Activated T-cell treated with anti-CD3 and anti-CD28 coated beads, Interleukin-2, amount 50 U/mL, for 48 hours (primary cell): ENCODE results near the gene GOLIM4.
A peak's percentile ranks its signal among the peaks of the same experiment; 100 is the strongest.
"Not testable (repeated sequence)": the region's sequence is repeated elsewhere in the genome, so short reads cannot be mapped to it uniquely, and the experiment has no call there.

Experiments used
- DNase-seq, 2 experiments: peaks; one replicate each; pipeline ENCODE4 v3.0.0-alpha.2; 2020

Gene GOLIM4

DNA sequence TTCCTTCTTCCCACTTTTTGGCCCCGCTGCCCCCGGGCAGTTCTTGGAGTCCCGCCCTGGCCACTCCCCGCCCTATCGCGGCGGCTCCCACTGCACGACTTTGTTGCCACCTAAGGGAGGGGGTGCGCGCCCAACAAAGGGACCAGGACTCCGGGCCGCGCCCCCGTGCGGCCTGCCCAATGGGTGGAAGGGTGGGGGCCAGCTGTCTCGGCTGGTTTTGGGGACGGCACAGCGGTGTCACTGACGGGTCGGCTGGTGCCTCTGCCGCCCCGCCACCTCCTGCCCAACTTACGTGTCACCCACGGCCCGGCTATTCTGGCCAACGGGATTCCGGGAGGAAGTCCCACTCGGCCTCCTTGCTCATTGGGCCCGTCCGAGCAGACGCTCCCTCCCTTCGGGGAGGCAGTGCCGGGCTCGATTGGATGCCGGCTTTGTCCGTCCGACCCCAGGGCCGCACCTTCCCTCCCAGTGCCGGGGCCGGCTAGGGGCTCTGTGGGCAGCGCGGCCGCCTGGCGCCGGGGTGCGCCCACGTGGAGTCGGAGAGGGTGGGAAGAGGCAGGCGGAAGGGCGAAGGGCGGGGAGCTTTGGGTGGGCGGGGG is at the start of gene GOLIM4:
Gene GOLIM4 (minus strand): TSS at position 314 of the 599 bp plus-strand sequence. CDS start 639 bp downstream, outside the sequence.
- DNase-seq = peak; percentile 78 to 81

DNA sequence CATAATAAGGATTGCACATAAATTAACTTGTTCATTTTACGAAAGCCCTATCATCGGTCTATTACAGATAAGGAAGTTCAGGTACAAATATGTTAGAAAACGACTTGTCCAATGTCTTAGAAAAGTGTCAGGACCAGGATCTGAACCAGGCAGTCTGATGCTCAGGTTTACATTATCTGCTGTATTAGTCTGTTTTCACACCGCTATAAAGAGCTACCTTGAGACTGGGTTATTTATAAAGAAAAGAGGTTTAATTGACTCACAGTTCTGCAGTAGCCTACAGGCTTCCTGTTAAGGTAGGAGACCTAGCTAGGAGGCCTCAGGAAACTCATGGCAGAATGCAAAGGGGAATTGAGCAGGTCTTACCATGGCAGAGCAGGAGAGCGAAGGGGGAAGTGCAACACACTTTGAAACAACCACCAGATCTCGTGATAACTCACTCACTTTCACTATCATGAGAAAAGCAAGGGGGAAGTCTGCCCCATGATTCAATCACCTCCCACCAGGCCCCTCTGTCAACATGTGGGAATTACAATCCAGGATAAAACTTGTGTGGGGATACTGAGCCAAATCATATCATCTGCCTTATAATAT is 45.8 kb upstream of the GOLIM4 start:
- DNase-seq = no peak

- DNase-seq = no peak
Measured at GRCh38 chr3:168139947-168140346, 44.2 kb upstream of the GOLIM4 start.

GRCh38 chr3:168138421-168138820 is 42.7 kb upstream of the GOLIM4 start:
- no peak for DNase-seq

DNA sequence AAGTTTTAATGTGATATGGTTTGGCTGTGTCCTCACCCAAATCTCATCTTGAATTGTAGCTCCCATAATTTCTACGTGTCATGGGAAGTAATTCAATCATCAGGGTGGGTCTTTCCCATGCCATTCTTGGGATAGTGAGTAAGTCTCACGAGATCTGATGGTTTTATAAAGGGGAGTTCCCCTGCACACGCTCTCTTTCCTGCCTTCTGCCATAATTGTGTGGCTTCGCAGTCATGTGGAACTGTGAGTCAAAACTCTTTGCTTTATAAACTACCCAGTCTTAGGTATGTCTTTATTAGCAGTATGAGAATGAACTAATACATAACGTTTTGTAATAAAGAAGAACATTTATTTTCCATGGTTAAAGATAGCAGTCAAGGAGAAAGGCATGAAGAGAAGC is 39.2 kb upstream of the GOLIM4 start:
- no peak for DNase-seq

DNA sequence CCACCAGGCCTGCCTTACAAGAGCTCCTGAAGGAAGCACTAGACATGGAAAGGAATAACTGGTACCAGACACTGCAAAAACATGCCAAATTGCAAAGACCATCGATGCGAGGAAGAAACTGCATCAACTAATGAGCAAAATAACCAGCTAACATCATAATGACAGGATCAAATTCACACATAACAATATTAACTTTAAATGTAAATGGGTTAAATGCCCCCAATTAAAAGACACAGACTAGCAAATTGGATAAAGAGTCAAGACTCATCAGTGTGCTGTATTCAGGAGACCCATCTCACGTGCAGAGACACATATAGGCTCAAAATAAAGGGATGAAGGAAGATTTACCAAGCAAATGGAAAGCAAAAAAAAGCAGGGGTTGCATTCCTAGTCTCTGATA is 34.5 kb upstream of the GOLIM4 start:
- not testable (repeated sequence) for DNase-seq

GRCh38 chr3:168128463-168128862 is 32.7 kb upstream of the GOLIM4 start:
- not testable (repeated sequence) for DNase-seq

- no peak for DNase-seq
Measured at GRCh38 chr3:168127466-168127865, 31.7 kb upstream of the GOLIM4 start.

DNA sequence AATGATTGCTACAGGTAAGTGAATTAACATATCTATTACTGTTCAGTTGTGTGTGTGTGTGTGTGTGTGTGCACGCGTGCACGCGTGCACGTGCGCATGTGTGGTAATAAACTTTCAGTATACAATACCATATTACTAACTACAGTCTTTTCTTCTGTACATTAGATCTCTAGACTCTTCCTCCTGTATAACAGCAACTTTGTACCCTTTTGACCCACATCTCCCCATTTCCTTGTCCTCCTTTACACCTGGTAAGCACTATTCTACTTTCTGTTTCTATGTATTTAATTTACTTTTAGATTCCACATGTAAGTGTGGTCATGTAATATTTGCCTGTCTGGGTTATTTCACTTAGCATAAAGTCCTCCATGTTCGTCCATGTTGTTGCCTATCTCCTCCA is 29.1 kb upstream of the GOLIM4 start:
- no peak for DNase-seq

- no peak for DNase-seq
Measured at GRCh38 chr3:168124291-168124690, 28.6 kb upstream of the GOLIM4 start.

DNA sequence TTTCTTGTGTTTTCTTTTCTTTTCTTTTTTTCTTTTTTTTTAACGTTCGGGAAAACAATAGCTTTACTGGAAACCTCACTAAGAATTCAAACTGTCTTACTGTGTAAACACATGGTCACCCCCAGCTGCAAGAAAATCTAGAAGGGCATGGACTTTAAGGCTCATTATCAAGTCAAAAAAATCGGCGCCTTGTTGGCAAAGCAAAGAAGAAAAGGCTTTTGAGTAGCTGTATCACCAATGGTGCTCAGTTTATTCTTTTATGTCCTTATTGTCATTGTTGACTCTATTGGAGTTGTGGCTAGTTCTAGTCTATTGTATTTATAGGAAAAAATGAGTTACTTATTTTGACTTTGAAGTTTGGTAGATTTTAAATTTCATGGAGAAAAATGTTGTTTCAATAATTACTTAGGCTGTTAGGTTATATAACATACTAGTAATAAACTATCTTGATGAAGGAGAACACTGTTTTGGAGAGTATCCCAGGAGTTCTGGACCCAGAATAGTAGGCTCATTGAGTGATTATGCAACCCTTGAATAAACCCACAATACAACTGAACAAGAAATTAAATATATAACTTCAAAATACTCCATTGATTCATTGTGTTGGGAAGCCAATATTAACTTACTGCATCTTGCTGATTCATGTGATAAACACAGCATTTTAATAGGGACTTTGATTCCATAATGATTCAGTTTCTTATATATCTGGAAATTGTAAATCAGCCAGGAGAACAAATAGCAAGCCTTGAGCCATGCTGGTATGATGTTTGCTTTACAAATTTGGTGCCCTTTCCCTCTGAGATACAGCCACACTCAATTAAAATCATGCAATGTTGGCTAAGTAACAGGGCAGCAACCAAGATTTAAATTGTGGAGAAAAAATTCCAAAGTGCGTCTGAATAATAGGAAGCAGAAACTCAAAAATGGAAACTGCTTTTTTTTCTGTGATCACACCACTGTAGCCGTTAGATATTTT is 27.8 kb upstream of the GOLIM4 start:
- no peak for DNase-seq

GRCh38 chr3:168121184-168122017 is 25.7 kb upstream of the GOLIM4 start:
- DNase-seq = no peak

GRCh38 chr3:168117853-168118313 is 22.2 kb upstream of the GOLIM4 start:
- no peak for DNase-seq

- DNase-seq = no peak
Measured at GRCh38 chr3:168117059-168117458, 21.3 kb upstream of the GOLIM4 start.

- no peak for DNase-seq
Measured at GRCh38 chr3:168116279-168116678, 20.6 kb upstream of the GOLIM4 start.

- no peak for DNase-seq
Measured at GRCh38 chr3:168113848-168114247, 18.1 kb upstream of the GOLIM4 start.

GRCh38 chr3:168112894-168113293 is 17.2 kb upstream of the GOLIM4 start:
- DNase-seq = no peak

- DNase-seq = no peak
Measured at GRCh38 chr3:168104361-168104760, 8.6 kb upstream of the GOLIM4 start.

GRCh38 chr3:168102735-168103410 is 7.1 kb upstream of the GOLIM4 start:
- no peak for DNase-seq

GRCh38 chr3:168100777-168101492 is 5.2 kb upstream of the GOLIM4 start:
- no peak for DNase-seq

- no peak for DNase-seq
Measured at GRCh38 chr3:168097381-168097780, 1.7 kb upstream of the GOLIM4 start.
